ENCODE measurements around the gene UTP25.
A peak's percentile ranks its signal among the peaks of the same experiment; 100 is the strongest.

UTP25 gene

DNA sequence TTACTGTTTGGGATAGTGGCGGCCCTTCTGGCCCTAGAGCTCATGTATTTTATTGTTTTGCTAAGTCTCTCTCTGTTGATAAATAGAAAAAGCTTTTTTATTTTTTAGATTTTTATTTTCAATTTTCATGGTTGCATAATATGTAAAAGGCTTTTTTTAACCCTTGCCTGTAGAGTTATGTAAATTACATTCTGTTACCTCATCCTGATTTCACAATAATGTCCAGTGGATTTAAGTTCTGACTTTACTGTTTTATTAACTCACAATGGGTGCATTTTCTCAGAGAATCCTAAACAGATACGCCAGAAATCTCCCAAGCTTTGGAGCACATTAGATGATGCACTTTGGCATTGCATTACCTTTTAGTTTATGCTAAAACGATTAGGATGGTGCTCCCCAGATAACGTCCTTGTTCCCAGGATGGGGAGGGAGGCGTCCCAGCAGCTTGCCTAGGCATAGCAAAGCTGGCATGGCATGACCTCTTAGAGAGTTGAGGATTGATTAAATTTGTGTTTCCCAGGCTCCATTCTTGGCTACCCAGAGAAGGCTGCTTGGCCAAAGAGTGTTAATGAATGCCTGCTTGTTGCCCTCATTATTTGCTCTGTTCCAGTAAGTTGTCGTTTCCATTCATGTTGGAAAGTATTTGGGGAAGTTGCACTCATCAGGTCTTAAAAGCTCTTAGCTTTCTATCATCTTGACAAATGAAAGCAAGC is 17.1 kb downstream of the UTP25 start:
- DNase-seq = no peak

DNA sequence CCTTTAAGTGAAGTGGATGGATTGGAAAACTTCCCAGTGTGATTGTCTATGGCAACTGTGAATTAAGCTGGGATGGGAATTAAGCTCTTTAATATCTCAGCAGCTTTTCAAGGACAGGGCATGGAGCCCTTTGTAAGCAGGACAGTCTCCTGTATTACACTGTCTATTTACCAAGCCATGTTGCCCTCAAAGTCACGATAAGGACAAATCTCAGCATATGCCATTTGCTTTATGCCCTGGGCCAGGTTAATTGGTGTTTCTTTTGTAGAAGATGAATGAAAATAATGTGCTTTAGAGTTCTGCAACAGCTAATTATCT is 17.6 kb downstream of the UTP25 start:
- no peak for DNase-seq

- no peak for DNase-seq
Observed at GRCh38 chr1:209849388-209849787, 21.6 kb downstream of the UTP25 start.

- DNase-seq = peak; percentile 96
Observed at GRCh38 chr1:209850342-209850979, 22.7 kb downstream of the UTP25 start.

- peak; percentile 44 for DNase-seq
Observed at GRCh38 chr1:209853676-209854075, 25.9 kb downstream of the UTP25 start.

- peak; percentile 88 for DNase-seq
Observed at GRCh38 chr1:209854196-209854595, 26.4 kb downstream of the UTP25 start.

- DNase-seq = no peak
Observed at GRCh38 chr1:209855006-209855405, 27.2 kb downstream of the UTP25 start.

DNA sequence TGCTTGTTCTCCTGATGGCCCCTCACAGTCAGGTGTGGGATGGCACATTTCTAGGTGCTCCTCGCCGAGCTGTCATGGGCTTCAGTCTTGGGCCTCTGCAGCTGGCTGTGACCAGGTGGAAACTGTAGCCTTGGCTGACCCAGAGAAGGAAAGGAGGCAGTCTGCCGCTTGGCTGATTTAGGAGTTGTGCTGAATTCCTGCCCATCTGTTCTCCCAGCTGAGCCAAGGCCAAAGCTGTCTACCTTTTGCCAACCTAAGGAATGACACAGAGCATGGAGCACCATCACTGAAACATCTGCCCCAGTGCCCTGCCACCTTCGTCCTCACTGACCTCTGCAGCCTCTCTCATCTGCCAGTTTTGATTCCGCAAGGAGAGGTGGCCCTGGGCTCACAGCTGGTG is 27.9 kb downstream of the UTP25 start:
- DNase-seq = peak; percentile 87

DNA sequence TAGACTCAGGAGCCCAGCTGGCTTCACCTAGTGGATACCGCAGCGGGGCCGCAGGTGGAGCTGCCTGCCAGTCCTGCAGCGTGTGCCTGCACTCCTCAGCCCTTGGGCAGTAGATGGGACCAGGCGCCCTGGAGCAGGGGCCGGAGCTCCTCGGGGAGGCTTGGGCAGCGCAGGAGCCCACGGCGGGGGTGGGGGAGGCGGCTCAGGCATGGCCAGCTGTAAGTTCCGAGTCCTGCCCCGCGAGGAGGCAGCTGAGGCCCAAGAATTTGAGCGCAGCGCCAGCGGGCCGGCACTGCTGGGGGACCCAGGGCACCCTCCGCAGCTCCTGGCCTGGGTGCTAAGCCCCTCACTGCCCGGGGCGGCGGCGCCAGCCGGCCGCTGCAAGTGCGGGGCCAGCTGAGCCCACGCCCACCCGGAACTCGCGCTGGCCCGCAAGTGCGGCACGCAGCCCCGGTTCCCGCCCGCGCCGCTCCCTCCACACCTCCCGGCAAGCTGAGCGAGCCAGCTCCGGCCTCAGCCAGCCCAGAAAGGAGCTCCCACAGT is 30.9 kb downstream of the UTP25 start:
- DNase-seq = no peak

- peak; percentile 90 for DNase-seq
Observed at GRCh38 chr1:209860293-209860881, 32.6 kb downstream of the UTP25 start.

DNA sequence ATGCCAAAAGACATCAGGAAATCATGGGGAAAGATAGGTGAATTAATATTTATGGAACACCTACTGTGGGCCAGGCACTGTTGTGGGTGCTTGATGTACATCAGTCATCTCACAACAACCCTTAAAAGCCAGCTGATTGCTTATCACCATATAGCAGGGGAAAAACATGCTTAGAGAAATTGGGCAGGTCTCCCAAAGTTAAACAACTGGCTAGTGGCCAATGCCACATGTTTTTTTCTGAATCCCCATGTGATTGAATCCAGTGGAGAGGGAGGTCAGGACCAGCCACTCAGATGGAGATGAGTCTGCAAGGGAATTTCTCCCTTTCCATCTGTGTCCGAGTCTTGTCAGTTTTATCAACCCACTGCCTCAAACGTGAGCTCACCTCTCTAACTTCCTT is 33.5 kb downstream of the UTP25 start:
- DNase-seq = peak; percentile 36

GRCh38 chr1:209862391-209863356 is 34.9 kb downstream of the UTP25 start:
- DNase-seq = peak; percentile 57

DNA sequence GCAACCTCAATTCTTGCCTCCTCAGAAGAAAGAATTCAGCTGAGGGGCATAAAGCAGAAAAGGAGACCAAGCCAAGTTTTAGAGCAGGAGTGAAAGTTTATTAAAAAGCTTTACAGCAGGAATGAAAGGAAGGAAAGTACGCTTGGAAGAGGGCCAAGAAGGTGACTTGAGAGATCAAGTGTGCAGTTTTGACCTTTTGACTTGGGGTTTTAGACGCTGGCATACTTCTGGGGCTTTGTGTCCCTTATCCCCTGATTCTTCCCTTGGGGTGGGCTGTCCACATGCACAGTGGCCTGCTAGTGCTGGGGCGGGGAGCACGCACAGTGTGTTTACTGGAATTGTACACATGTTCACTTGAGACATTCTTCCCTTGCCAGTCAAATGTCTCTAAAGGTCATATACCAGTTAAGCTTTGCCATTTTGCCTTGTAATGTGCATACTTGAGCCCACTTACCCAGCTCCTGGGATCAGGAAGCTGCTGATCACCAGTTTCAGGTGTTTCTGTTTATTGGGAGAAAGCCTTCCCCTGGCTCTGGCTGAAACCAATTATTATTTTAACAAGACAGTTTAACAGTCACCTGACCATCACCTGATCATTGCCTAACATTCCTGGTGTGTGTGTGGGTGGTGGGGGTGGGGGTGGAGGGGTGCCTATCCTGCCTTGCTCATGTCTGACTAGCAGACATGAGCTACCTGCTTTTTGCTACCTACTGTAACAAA is 36.2 kb downstream of the UTP25 start:
- DNase-seq = no peak

DNA sequence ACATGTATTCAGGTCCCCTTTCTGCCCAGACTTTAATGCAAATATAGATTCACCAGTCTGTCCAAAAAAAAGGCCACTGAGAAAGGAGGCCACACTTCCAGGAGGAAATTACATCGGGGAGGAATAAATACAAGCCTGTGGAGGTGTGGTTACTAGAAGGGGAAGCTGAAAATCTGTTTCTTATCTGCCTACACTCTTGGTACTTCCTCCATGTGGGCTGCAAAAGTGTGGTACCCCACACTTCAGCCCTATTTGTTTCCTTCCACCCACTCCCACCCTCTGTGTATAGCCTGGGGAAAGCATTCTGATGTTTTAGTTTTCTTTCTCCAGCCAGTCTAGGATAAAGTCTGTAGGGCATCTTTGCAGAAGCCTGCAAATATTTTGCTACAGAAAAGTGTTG is 38.4 kb downstream of the UTP25 start:
- DNase-seq = no peak

GRCh38 chr1:209869291-209870149 is 41.7 kb downstream of the UTP25 start:
- no peak for DNase-seq

DNA sequence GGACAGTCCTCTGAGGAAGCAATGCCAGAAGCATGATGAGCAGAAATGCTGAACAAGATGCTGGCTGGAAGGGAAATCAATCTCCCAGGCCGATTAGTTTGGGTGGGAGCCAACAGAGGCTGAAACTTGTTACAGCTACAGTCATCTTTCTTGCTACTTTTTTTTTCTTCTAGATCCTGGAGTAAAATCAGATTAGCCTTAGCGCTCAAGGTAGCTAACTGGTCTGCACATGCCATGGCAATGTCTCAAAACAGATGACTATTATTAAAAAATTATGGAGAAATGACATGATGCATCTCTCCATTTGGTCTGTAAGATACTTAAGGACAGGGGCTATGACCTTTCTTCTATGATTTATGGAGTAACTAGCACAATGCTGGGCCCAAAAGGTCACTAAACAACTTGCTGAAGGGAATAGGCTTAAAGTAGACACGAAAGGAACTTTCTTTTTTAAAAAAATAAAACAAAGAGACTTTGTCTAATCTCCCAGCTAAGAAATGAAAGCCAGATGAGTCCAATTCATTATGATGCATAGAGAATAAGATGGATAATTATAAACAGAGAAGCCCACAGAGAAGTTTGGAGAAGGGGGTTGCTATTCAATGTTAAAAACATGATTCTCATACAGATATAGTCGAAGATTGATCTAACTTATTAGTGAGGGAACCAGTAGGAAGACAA is 42.5 kb downstream of the UTP25 start:
- DNase-seq = no peak

GRCh38 chr1:209871006-209871405 is 43.2 kb downstream of the UTP25 start:
- no peak for DNase-seq

DNA sequence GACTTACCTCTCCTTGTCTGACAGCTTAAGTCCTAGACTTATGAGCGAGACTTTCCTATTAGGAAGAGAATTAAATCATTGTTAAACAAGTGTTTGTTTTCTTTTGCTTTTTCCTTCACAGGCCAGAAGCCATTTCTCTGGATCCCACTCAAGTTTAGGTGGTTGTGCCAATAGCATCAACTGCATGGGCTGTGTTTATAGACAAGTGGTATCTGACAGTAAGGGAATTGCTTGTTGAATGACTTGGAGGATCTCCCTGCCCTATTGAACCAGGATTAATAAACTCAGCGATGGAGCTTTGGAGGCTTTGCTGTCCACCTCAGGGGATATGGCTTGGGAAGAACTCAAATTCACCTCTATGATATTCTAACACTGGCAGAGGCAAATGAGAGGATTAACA is 43.7 kb downstream of the UTP25 start:
- DNase-seq = no peak

GRCh38 chr1:209873067-209873799 is 45.5 kb downstream of the UTP25 start:
- DNase-seq = no peak

GRCh38 chr1:209875515-209875914 is 47.7 kb downstream of the UTP25 start:
- DNase-seq = peak; percentile 83
